Activated naive CD4-positive, alpha-beta T cell treated with anti-CD3 and anti-CD28 coated beads for 36 hours (primary cell): ENCODE measurements around the gene TMEM184B. TPM values are rescaled to one million over a fixed set of nuclear protein-coding genes. Genes with fewer than 3 reads are reported as not detected.
A peak's percentile ranks its signal among the peaks of the same experiment; 100 is the strongest.

Source experiments
- CTCF ChIA-PET: fragments of 350-600 bp; sonication (Branson Sonifier 250); formaldehyde crosslinking; loops from one replicate; lab custom pipeline; 2021; ENCODE audit warnings: antibody characterized with exemption; lab: Charles Lee
- DNase-seq: peaks from one replicate; pipeline ENCODE4 v3.0.0-alpha.2; 2020
- H3K27ac Mint-ChIP-seq: one replicate; pipeline ENCODE4 v1.8.0; 2021; ENCODE audit warnings: mild to moderate bottlenecking, mixed read lengths
- H3K27me3 Mint-ChIP-seq: one replicate; pipeline ENCODE4 v1.8.0; 2021; ENCODE audit warnings: low read depth, mixed read lengths
- H3K36me3 Mint-ChIP-seq: one replicate; pipeline ENCODE4 v1.8.0; 2021; ENCODE audit warnings: low read depth, mixed read lengths
- H3K4me1 Mint-ChIP-seq: one replicate; pipeline ENCODE4 v1.8.0; 2021; ENCODE audit warnings: low read depth, mixed read lengths
- H3K4me3 Mint-ChIP-seq: one replicate; pipeline ENCODE4 v1.8.0; 2021; ENCODE audit warnings: mild to moderate bottlenecking, moderate library complexity, mixed read lengths
- H3K9me3 Mint-ChIP-seq: one replicate; pipeline ENCODE4 v1.8.0; 2021; ENCODE audit warnings: mixed read lengths
- intact Hi-C: fragments of 100-400 bp; cut with micrococcal nuclease; formaldehyde crosslinking; loops from one replicate; pipeline ENCODE4 v1.15.1; 2023
- total RNA-seq, 2 experiments: library from RNA; stranded (reverse); gene quantifications; one replicate each; pipeline ENCODE4 v1.2.3, GENCODE V29; 2021

The TMEM184B gene
- total RNA-seq, 2 experiments from 2014 or later, result 15.0 to 15.3 TPM

DNA sequence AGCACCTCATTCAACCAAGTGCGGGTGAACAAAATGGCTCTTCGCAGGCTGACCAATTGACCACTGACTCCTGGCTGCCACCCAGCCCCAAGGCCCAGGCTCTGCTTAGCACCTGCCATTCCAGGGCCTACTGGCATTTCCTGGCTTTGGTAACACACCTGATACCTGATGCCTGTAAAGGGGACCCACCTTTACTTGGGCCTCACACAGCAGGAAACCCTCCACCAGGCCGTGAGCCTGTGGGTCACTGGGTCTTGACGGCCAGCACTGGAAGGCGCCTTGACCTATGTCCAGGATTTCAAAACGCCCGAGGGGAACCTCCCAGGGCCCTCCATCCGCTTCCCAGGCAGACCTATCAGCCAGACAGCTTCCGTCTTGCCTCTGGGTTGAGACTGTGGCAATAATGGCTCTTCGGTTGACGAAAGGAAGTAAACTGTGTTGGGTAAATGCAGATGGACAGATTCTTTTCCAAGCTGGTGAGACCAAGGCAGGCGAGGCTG is 16.8 kb upstream of the TMEM184B start:
- Mint-ChIP-seq H3K36me3 (peaks cover 4% of the 10 kb centered on the region), H3K27me3 (no peaks in the 10 kb centered on the region), H3K4me1 (no peaks in the 10 kb centered on the region), H3K9me3 (no peaks in the 10 kb centered on the region), H3K27ac (no peak overlapping the region), H3K4me3 (no peak overlapping the region)
- CTCF ChIA-PET, result interaction anchor here (1.0 kb wide), 1 partner anchor 9 kb away, joined by 3 read pairs; no protein-coding TSS in a partner anchor
- intact Hi-C loops, result no loop called here
- no peak for DNase-seq

- H3K9me3 Mint-ChIP-seq, result no peaks in the 10 kb centered on the region
- DNase-seq, result no peak
- H3K27me3 Mint-ChIP-seq, result no peaks in the 10 kb centered on the region
- intact Hi-C loops, result no loop called here
- CTCF ChIA-PET, result no interaction called here
- H3K36me3 Mint-ChIP-seq, result peaks cover 8% of the 10 kb centered on the region
- H3K4me1 Mint-ChIP-seq, result no peaks in the 10 kb centered on the region
- H3K4me3 Mint-ChIP-seq, result no peak overlapping the region
- H3K27ac Mint-ChIP-seq, result no peak overlapping the region
These were observed 14.3 kb upstream of the TMEM184B start for GRCh38 chr22:38286915-38287669.

- intact Hi-C loops, result no loop called here
- Mint-ChIP-seq H3K9me3 (no peaks in the 10 kb centered on the region), H3K36me3 (peaks cover 4% of the 10 kb centered on the region), H3K27ac (no peak overlapping the region), H3K27me3 (no peaks in the 10 kb centered on the region), H3K4me3 (no peak overlapping the region), H3K4me1 (no peaks in the 10 kb centered on the region)
- DNase-seq, result no peak
- CTCF ChIA-PET, result interaction anchor here (0.6 kb wide), 1 partner anchor 352 kb away, joined by 4 read pairs; no protein-coding TSS in a partner anchor
These were observed 12.2 kb upstream of the TMEM184B start for GRCh38 chr22:38285018-38285417.

DNA sequence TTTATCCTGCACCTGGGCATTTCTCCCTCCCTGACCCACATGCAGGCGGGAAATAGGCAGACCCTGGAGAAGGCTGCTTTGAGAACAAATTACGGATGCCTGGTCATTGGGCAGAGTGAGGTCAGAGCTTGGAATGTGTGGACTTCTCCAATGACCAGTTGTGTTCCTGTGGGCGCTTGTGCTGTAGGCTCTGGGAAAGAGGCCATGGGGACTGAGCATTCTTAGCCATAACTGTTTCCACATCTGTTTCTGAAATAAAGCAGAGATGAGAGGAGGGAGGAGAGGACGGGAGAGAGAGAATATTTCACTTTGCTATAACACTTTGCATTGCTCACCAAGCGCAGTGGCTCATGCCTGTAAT is 11.2 kb upstream of the TMEM184B start:
- H3K9me3 Mint-ChIP-seq, result no peaks in the 10 kb centered on the region
- H3K4me1 Mint-ChIP-seq, result no peaks in the 10 kb centered on the region
- CTCF ChIA-PET, result interaction anchor here (0.9 kb wide), 1 partner anchor 15 kb away, joined by 3 read pairs; no protein-coding TSS in a partner anchor
- H3K4me3 Mint-ChIP-seq, result no peak overlapping the region
- no peaks in the 10 kb centered on the region for H3K27me3 Mint-ChIP-seq
- H3K27ac Mint-ChIP-seq, result no peak overlapping the region
- H3K36me3 Mint-ChIP-seq, result peaks cover 4% of the 10 kb centered on the region
- DNase-seq, result no peak
- intact Hi-C loops, result no loop called here

GRCh38 chr22:38282397-38282796 is 9.6 kb upstream of the TMEM184B start:
- Mint-ChIP-seq H3K4me1 (no peaks in the 10 kb centered on the region), H3K9me3 (no peaks in the 10 kb centered on the region)
- DNase-seq, result no peak

GRCh38 chr22:38276166-38276565 is 3.4 kb upstream of the TMEM184B start:
- Mint-ChIP-seq H3K27me3 (no peaks in the 10 kb centered on the region), H3K27ac (no peak overlapping the region), H3K36me3 (no peaks in the 10 kb centered on the region), H3K9me3 (no peaks in the 10 kb centered on the region), H3K4me3 (no peak overlapping the region), H3K4me1 (peaks cover 19% of the 10 kb centered on the region)
- intact Hi-C loops, result no loop called here
- CTCF ChIA-PET, result interaction anchor here (0.5 kb wide), 1 partner anchor 95 kb away, joined by 3 read pairs; no protein-coding TSS in a partner anchor
- no peak for DNase-seq

More at GRCh38 chr22:38282397-38282796, 9.6 kb upstream of the TMEM184B start:
- intact Hi-C loops, result no loop called here
- Mint-ChIP-seq H3K4me3 (no peak overlapping the region), H3K27me3 (no peaks in the 10 kb centered on the region), H3K27ac (no peak overlapping the region), H3K36me3 (peaks cover 4% of the 10 kb centered on the region)
- CTCF ChIA-PET, result no interaction called here

DNA sequence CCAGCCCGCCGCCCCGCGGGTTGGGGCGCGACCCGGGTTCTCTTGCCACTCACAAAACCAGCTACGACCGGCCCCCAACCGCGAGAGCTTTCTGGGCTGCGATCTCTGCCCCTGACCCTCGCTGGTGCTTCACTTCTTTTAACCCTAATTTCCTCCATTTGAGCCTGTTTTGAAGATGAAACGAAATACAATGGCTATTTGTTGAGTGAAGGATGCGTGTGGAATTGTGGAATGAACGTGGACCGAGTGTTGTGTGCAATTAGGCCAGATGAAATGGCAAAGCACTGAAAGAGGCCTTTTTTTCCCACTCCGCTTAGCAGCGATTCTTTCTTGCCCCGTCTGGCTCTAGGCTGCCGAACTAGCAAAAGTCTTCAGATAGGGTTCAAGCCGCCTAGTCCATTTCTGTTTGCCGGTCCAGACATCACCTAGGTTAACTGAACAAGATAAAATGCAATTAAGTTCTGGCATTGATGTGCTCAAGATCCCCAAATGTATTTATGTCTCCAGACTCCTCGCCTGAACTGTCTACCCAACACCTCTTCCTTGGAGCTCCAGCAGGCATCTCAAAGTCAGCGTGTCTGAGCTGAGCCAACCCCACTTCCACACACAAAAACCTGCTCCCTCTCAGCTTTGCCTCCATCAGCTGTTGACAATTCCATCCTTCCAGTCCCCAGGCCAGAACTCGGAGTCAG is 471 bp upstream of the TMEM184B start:
- CTCF ChIA-PET, result no interaction called here
- Mint-ChIP-seq H3K36me3 (no peaks in the 10 kb centered on the region), H3K27me3 (no peaks in the 10 kb centered on the region), H3K27ac (peak overlapping the region; percentile 88), H3K4me1 (peaks cover 41% of the 10 kb centered on the region), H3K9me3 (no peaks in the 10 kb centered on the region), H3K4me3 (peak overlapping the region; percentile 87)
- no peak for DNase-seq
- intact Hi-C loops, result loop anchor here (1.0 kb wide), 1 partner anchor 44 kb away; the partner anchor contains the start of gene CSNK1E

- Mint-ChIP-seq H3K4me3 (peak overlapping the region; percentile 80), H3K4me1 (peaks cover 51% of the 10 kb centered on the region), H3K27me3 (no peaks in the 10 kb centered on the region), H3K9me3 (no peaks in the 10 kb centered on the region), H3K36me3 (no peaks in the 10 kb centered on the region), H3K27ac (peak overlapping the region; percentile 56)
- no peak for DNase-seq
- intact Hi-C loops, result no loop called here
- CTCF ChIA-PET, result interaction anchor here (0.6 to 2.1 kb wide), 3 partner anchors 135 to 220 kb away, joined by 3 to 6 read pairs (median 4); no protein-coding TSS in a partner anchor
These were observed 860 bp downstream of the TMEM184B start for GRCh38 chr22:38271927-38272372.

GRCh38 chr22:38271101-38271500 is 1.7 kb downstream of the TMEM184B start:
- CTCF ChIA-PET, result interaction anchor here (0.6 to 2.1 kb wide), 3 partner anchors 134 to 219 kb away, joined by 3 to 6 read pairs (median 4); no protein-coding TSS in a partner anchor
- peak overlapping the region; percentile 80 for H3K4me3 Mint-ChIP-seq
- H3K36me3 Mint-ChIP-seq, result no peaks in the 10 kb centered on the region
- no peak for DNase-seq
- peaks cover 58% of the 10 kb centered on the region for H3K4me1 Mint-ChIP-seq
- H3K27me3 Mint-ChIP-seq, result no peaks in the 10 kb centered on the region
- H3K9me3 Mint-ChIP-seq, result no peaks in the 10 kb centered on the region
- intact Hi-C loops, result no loop called here
- H3K27ac Mint-ChIP-seq, result no peak overlapping the region

DNA sequence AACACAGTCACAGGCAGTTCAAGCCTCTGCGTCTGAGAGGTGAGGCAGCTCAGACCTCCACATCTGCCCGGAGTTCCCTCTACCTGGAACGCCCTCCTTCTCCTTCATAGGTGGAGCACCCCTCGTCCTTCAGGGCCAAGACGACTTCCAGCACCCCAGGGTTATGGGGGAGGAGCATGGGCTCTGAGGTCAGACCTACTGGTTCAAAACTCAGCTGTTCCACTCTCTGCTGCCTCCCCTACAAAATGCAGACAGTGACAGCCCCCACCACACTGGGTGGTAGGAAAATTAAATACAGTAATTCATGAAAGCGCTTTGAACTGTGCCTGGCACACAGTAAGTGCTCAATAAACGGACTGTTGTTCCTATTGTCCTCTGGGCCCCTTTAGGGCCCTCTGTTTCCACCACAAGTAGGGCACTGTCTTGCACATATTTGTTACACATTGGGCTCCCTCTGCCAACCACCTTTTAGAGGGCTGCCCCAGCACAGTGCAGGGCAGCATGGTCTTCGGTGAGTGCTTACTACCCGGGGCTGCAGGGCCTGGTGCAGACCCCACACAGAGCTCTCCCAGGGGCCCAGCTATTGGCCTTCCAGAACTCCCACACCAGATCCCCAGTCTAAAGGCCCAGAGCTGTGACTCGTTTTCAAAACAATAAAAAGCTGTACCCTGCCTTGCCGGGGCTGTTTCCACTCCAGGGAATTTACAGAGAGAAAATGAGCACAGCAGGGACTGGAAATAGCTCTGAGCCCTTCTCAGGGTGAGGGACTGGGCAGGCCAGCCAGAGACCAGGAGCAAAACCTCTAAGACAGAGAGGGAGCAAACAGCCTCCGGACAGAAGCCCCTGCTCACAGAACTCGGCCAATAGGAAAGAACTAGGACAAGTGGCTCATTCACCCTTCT is 2.5 kb downstream of the TMEM184B start:
- Mint-ChIP-seq H3K36me3 (no peaks in the 10 kb centered on the region), H3K4me1 (peaks cover 60% of the 10 kb centered on the region), H3K27me3 (no peaks in the 10 kb centered on the region), H3K9me3 (no peaks in the 10 kb centered on the region), H3K4me3 (no peak overlapping the region), H3K27ac (peak overlapping the region; percentile 31)
- intact Hi-C loops, result no loop called here
- CTCF ChIA-PET, result interaction anchor here (2.1 kb wide), 1 partner anchor 218 kb away, joined by 4 read pairs; no protein-coding TSS in a partner anchor
- DNase-seq, result no peak

GRCh38 chr22:38269466-38269865 is 3.3 kb downstream of the TMEM184B start:
- Mint-ChIP-seq H3K27ac (peak overlapping the region; percentile 31), H3K9me3 (no peaks in the 10 kb centered on the region), H3K36me3 (no peaks in the 10 kb centered on the region), H3K27me3 (no peaks in the 10 kb centered on the region), H3K4me1 (peaks cover 59% of the 10 kb centered on the region), H3K4me3 (no peak overlapping the region)
- CTCF ChIA-PET, result no interaction called here
- intact Hi-C loops, result no loop called here
- no peak for DNase-seq
